ENCODE measurements around the gene NEGR1.

NEGR1 gene

DNA sequence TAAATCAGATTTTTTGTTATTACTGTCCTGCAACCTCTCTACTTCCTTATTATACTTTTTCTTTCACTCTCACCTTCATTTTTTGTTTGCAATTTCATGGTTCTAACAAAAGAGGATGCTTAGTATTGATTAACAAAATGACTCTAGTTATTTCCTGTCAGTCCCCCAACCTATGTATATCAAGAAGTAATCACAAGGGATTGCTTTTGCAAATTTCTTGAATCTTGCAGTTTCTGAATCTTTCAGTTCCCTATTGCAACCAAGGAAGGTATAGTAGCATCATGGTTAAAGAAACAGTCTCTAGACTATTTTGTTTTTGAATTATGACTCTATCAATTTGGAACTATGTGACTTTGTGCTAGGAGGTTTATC, 446.9 kb downstream of the NEGR1 start:
- no peak for DNase-seq

DNA sequence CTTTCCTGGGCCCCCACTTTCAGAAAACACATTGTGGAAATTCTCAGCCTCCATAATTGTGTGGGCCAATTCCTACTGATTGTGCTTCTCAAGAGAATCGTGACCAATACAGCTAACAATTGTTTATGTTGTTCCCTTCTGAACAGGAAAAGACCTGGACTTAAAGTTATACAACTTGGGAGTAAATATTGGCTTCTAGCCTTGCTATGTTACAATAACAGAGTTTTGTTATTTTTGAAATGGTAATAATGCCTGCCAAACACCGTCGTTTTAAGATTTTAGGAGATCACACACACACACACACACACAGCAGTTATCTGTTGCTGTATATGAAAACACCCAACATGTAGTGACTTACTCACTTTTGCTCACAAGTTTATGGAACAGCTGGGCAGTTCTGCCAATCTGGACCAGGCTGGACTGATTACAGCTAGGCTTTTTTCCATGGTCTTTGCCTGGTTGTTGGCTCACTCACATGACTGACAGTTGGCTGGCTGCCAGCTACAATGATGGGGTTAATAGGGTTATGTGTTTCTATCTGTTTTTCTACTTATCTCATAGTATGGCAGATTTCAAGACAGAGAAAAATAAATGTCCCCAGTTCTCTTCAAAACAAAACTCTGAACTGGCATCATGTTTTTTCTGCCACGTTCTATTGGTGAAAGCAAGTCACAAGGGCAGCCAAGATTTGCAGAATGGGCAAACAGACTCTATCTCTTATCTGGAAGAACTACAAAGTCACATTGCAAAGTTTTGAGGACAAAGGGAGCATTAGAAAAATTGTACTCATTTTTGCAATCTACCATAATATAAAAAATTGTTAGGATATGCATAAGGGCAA, 447.5 kb downstream of the NEGR1 start:
- DNase-seq, result no peak

DNA sequence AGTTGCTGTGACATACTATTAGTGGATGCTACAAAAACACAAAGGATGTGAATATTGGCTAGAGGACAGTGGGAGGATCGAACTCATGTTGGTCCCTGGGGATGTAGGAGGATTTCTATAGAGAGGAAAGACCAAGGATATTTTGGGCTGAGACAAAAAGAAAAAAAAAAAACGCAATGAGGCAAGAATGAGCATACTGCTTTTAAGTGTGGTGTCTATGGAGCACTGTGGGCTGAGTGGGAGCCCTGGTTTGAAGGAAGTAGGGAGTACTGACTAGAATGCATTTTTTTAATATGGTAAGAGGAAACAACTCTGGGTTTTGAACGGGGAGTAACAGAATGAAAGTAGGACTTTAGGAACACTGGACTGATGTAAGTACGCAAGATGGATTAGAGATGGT, 450.7 kb downstream of the NEGR1 start:
- no peak for DNase-seq

DNA sequence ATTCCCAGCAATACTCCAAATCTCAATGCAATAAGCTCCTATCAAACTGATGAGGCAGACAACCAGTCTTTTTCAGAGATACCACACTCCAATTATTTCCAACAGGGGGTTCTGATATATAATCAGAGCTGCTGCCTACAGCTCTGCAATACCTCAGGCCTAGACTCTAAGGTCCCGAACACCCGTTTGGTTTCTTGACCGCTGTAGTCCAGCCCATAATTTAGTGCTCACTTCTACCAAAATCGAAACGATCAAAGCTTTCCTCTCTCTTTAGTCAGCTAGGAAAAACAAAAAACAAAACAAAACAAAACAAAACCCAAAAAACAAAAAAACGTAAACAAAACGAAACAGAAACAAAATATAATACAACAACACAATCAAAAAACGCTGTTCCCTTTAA, 453.0 kb downstream of the NEGR1 start:
- no peak for DNase-seq

DNA sequence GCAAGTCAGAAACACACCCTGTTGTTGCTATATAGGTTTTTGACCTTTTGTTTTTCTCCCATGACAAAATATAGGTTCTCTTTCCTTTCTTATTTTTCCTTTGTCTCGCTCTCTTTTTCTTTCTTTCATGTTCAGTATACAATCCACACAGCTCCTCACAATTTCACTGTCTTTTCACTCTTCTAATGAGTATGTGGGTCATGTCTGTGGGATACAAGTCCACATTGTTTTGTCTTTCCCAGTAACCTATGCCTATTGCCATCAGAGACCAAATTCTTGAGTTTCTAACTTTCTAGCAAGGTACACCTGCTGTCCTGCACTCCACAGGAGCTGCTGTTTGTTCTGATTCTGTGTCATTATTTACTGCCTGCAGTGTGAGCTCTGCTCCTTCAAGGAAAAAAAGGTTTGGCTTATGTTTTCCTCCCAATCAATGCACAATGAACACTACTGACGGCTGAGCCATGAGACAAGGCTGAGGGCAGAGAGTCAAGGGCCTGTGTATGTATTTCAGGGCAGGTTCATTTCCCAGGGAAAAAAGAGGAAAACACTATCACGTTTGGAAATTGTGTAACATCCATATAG, 453.8 kb downstream of the NEGR1 start:
- no peak for DNase-seq

DNA sequence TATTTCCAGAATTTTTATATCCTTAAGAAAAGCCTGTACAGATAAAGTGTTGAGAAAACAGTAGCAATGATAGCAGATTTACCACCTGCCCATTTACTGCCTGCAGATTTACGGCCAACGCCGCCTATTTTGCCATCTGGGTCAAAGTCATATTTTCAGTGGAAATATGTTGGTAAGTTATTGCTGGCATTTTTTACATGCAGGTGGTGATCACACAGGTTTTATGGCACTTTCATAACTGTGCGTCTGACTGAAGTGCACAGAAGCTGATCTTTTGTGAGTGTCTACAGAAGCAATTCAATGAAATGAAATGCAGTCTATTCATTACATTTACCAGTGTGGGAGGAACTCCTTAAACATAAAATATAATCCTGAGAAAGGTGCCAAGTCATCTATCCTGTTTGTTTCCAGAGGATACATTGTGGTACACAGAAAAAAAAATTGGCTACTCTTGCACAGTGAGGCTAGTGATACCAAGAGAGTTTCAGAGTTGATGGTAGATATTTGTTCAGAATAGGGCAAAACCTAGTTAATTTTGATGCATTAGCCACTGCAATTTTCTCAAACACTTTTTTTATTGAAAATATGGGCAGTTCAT, 458.5 kb downstream of the NEGR1 start:
- DNase-seq, result no peak

DNA sequence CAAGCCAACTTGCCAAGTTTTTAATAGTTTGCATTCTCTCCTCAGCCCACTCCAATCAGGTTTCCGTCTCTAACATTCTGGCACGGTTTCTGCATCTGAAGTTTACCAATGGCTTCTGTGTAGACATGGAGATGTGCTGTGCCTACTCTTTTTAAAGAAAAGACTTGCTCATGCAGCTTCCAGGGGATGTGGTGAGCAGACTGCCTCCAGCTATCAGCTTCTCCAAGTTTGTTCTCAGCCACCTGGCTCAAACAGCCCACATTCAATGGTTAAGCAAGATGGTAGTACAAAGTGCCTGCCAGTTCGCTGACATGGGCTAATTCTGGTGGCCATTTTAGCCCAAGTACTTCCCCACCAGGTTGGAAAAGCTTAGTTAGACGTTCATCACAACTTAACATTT, 465.3 kb downstream of the NEGR1 start:
- no peak for DNase-seq

DNA sequence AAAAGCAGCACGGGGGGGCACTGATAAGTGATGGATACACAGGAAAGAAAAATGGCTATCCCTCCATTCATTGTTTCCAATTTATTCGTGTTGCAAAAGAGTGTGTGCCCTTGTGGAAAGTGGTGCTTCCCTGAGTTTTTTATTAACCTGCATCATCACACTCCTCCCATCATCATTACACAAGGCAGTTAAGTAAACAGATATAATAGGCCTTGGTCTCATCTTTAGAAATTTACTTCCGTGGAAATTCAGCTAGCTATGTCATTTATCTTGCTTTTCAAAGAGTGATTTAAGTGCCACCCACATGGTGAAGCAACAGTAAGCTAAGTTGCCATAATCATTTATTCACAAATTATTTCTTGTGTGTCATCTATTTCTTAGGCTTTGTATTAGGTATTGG, 473.3 kb downstream of the NEGR1 start:
- DNase-seq, result no peak

DNA sequence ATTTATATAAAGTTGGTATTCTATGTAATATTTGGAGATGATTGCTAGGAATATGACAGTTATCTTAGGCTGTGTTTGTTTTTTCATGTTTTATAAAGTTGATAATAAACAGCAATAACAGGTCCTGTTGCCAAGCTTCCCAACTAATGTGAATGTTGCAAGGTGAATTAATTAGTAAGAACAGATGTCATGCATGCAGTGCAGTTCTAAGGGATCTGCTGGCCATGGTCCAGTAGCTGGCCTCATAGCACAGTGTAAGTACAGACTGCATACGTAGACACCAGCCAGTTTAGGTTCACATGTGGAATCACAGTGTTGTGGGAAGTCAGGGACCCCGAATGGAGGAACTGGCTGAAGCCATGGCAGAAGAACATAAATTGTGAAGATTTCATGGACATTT, 478.2 kb downstream of the NEGR1 start:
- no peak for DNase-seq

DNA sequence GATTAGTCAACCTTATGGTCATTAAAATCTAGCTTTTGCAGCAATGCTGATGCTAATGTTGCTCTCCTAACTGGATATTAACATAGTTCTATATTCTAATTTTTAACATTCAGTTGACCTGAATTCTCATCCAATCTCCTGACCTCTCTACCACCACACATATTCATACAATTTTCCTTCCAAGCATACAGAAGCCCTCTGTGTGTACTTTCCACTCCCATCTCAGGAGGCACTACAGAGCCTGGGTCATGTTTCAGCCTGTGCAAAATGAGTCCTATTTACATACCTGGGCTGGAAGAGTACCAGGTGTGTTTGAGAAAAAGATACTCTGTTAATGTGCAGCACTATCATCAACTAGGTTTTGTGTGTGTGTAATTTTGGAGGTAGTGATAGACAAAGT, 486.3 kb downstream of the NEGR1 start:
- no peak for DNase-seq

DNA sequence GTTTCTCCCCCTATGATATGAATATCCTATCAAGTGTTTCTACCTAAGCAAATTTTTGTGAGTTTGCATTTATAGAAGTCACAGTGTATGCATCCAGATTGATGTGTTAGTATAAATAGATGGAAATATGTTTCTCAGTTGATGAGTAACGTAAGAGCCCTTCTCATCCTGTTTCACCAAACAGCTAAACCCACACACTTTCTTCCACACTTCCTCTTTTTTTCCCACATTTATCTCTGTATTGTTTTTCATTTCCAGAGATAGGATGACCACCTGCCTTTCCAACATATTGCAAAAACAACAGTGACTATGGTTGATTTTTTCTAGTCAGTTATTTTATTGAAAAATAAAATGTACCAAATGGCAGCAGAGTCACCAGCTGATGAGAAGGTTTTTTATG, 490.1 kb downstream of the NEGR1 start:
- DNase-seq, result no peak

DNA sequence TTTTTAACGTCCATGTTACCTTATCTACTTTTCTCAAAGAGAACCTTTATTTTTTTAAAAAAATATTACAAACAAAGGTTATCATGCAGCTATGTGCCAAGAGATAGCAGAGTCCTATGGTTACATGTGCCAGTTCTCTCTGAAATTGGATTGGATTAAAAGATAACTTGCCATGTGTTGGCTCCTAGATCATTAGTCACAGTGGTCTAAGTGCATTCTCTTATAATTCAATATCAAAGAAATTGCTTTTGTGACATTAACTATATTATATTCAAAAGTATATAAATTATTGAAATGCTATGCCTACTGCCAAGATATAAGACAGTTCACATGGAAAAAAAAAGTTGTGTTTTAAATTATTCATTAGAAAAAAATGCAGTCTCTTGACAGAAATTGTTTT, 494.2 kb downstream of the NEGR1 start:
- no peak for DNase-seq

DNA sequence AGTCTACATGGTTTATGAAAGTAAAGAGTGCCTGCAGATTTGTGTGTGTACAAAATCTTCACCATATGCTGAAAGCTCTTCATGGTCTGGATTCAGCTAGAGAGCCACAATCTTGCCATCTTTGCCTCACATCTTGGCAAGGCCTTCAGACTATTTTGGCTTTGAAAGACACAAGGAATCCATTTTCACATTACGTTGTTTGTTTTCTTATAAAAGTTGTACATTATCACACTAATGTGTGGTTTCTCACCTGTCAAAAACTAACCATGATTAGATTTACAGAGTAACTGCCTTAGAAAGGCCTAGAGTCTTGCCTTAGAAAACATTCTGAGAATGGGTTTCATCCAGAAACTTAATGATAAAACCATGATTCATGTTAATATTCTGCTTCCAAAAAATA, 494.6 kb downstream of the NEGR1 start:
- DNase-seq, result no peak

DNA sequence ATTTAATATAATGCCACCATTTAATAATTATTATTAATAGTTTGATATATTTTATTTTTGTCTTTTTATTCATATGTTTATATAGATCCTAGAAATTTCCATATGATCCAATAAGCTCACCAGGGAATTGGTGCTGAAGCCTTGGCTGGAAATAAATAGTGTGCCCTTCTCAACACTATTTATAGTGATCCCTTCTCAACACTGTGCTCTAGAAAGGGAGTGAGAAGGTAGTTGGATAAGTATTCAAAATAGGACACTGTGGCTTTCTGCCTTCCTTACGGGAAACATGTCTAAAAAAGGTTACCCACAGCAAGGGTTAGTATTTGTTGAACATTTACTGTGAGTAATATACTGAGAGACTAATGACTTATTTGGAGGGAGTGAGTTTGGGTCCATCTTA, 496.1 kb downstream of the NEGR1 start:
- DNase-seq, result no peak

DNA sequence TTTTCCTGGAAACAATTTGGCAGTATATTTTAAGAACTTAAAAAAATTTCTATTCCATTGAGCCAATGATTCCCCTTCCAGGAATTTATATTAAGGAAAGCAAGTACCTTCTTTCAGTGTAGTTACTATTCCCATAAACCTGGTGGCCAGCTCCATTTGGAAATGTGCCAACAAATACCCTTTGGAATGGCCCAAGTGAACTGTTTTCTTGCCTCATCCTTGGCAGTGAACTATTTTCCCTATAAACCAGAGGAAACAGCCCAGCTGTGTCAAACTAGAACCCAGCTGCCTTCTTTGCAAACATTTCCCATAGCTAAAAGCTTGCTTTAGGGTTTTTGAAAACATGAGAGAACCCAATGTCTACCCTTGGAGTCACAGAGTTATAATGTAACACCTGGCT, 496.9 kb downstream of the NEGR1 start:
- DNase-seq, result no peak

DNA sequence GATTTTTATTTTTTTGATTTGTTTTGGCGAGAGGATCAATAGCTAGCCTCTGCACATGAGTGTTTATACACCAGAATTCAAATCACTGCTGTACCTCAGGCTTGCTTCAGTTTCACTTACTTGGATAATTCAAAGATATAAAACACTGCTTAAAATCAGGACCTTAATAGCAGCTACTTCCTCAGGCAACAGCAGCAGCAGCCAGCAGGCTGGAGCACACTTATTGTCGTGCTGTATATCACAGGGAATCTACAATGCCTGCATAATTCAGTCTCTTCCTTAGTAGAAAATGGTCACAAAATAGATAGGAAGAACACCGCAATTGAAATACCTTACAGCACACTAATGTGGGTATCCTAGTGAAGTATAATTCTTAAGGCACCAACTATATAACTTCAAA, 497.3 kb downstream of the NEGR1 start:
- DNase-seq, result no peak

DNA sequence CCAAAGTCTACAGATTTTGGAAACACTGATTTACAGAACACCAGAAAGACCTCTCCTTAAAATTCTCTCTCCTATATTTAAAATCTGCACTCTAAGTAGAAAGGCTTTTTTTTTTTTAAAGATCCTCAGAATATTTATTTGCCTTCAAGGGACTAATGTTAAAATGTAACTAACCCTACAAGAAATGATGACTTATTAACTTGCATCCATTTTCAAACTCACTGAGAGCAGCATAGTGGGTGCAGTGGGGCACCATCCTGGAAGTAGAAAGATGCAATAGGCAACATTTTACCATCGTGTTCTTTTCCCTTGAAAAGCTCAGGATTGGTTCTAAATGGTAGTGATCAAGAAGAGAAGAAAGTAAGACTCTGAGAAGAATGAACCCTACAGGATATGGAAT, 498.1 kb downstream of the NEGR1 start:
- no peak for DNase-seq

DNA sequence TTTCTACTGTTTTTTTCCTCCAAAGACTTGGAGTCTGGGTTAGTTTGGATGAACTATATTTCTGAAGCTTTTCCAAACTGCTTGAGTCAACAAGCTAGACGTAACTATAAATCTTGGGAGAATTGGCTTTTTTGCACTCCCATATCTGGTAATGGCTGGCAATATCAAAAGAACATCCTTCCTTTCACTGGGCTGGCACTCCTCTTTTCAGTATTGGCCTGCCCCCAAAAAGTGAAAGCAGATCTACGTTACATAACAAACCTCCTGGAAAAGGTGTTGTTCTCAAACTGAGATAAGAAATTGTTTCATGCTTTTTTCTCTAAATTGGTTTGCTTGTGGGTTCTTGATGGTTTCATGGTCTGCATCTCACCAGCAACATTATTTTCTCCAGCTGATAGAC, 499.3 kb downstream of the NEGR1 start:
- DNase-seq, result no peak

DNA sequence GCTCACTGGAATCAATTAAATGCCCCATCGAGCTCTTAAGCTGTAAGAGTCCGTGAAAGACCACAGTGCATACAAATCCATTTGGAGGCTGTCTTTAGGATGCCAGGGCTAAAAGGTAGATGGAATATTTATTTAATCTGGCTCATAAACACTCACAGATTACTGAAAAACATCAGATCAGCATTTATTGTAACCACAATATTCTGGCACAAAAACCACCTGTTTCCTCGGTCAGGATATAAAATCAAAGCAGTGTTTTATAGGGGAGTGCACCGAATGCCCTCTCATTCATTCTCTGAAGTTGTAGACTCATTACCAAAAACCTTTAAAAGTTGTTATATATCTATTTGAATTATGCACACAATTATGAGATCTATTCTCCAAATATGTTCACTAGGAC, 500.9 kb downstream of the NEGR1 start:
- DNase-seq, result no peak

DNA sequence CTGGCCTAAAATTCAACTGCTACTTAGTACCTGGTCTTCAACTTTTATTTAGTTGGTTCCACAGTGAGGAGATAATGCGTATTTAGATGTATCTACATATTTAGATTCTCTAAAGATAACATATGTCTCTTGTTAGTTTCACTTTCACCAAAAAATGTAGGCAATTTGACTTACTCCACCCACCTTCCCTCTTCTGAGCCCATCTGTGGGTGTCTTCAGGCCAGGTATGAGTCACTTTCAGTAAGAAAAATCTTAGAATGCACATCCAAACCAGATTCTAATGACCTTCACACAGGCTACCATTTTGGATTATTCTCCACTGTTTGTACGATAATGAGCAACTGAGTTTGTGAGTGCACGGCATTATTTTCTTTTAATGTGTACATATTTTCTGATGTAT, 501.7 kb downstream of the NEGR1 start:
- DNase-seq, result no peak

DNA sequence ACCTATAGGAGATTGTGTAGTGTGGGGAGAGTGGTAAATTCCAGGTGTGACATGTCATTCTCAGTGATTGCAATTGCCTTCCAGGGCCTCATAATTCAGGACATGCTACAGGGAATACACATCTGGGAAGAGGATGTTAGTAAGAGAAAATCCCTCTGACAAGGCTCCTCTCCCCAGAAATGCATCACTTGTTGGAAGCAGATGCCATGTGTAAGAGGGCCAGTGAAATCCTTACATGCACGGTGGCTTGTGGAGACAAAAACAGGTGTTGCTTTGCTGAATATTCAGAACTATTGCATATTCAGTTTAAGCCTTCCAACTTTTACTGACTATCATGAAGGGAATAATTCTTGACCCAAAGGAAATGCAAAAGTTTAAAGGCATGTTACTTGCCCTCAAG, 503.4 kb downstream of the NEGR1 start:
- DNase-seq, result no peak

DNA sequence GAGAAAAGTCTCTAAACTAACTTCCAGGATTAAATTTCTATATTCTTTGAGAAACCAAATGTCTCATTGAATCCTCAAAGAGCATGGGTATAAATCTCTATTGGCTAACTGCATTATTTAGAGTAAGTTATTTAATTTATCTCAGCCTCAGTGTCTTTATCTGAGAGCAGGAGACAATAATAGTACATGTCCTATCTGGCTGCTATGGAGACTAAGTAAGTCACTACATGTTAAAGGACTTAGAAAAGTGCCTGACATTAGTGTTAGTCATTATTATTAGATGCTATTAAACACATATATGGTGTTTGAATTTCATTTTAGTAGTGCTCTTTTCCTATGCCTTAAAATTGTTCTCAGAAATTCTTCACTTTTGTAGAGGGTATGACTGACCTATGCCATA, 505.2 kb downstream of the NEGR1 start:
- DNase-seq, result no peak

DNA sequence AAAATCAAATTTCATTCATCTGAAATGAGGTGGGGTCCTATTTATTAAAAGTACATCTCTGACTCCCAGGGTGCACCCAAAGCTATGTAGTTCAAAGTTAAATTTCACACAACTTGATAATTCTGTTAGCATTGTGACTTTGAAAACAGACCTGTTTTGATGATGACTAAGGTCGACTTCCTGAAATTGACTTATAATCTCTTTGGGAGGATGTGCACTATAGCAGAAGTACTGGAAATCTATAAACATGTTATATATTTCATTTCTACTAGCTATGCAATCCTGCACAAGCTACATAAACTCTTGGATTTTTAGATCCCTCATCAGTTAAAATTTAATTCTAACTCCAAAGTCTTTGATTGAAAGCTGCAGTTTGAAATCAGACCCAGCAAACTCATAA, 507.6 kb downstream of the NEGR1 start:
- DNase-seq, result no peak

DNA sequence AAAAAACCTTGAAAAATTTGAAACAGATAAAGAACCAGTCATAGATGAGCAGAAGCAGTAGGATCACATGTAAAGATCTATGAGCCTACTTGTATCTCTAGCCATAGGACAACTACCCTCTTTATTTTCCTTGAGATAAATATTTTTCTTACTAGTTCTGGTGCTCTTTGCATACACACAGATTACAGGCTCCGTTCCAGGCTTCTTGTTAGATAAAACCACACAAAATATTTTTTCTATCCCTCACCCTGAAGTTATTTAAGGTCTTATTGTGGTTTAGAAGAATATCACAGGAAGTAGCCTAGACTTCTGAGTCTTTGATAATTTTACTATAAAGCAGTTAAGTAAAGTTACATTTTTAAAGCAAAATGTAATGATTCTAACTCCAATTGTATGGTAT, 512.2 kb downstream of the NEGR1 start:
- no peak for DNase-seq

DNA sequence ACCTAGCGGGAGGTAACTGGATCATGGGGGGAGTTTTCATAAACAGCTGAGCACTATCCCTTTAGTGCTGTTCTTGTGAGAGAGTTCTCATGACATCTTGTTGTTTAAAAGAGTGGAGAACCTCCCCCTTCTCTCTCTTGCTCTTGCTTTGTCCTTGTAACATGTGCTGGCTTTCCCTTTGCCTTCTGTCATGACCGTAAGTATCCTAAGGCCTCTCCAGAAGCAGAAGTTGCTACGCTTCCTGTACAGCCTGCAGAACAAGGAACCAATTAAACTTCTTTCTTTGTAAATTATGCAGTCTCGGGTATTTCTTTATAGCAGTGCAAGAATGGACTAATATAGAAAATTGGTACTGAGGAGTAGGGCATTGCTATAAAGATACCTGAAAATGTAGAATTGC, 515.6 kb downstream of the NEGR1 start:
- DNase-seq, result no peak
